Measurements from ENCODE around the gene GTSE1.

DNA sequence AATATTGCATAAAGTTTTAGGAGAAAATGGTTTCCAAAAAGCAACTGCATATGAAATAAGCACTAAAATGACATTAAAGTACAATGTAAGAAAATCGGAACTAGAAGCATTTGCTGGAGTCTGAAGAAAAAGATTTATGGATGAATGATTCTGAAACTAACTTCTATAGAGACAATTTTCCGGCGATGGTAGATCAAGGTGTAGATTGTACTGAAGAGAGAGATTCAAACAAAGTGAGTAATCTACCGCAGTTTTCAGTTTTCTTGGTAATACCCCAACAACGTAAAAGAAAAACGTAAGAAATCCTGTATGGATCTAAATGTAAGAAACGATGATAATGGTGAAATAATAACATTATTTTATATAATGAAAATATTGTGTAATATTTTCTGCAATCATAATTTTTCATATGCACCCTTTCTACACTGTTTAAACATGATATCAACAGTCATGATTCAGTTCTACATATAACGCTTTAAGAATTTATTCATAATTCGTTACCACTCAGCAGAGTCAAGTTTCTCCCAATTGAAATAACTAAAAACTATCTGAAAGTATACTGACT, 44.8 kb upstream of the GTSE1 start:
- no peak for TF ChIP-seq GABPA (IDR thresholded peaks at IDR 0.05; ENCODE audit: low read depth)
- TF ChIP-seq, protein P1, sequence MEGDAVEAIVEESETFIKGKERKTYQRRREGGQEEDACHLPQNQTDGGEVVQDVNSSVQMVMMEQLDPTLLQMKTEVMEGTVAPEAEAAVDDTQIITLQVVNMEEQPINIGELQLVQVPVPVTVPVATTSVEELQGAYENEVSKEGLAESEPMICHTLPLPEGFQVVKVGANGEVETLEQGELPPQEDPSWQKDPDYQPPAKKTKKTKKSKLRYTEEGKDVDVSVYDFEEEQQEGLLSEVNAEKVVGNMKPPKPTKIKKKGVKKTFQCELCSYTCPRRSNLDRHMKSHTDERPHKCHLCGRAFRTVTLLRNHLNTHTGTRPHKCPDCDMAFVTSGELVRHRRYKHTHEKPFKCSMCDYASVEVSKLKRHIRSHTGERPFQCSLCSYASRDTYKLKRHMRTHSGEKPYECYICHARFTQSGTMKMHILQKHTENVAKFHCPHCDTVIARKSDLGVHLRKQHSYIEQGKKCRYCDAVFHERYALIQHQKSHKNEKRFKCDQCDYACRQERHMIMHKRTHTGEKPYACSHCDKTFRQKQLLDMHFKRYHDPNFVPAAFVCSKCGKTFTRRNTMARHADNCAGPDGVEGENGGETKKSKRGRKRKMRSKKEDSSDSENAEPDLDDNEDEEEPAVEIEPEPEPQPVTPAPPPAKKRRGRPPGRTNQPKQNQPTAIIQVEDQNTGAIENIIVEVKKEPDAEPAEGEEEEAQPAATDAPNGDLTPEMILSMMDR (IDR thresholded peaks at IDR 0.05), result no peak
